Measurements from ENCODE around the gene OR1I1.
A peak's percentile ranks its signal among the peaks of the same experiment; 100 is the strongest.

The OR1I1 gene

GRCh38 chr19:15098460-15098859 lies 16.4 kb downstream of the OR1I1 start:
- no peak for DNase-seq

- no peak for DNase-seq
Measured at GRCh38 chr19:15099017-15099582, 17.1 kb downstream of the OR1I1 start.

- DNase-seq = no peak
Measured at GRCh38 chr19:15101479-15102082, 19.6 kb downstream of the OR1I1 start.

GRCh38 chr19:15104003-15104402 lies 22.0 kb downstream of the OR1I1 start:
- no peak for DNase-seq

- DNase-seq = no peak
Measured at GRCh38 chr19:15104411-15104810, 22.4 kb downstream of the OR1I1 start.

- no peak for DNase-seq
Measured at GRCh38 chr19:15105044-15105443, 23.0 kb downstream of the OR1I1 start.

- DNase-seq = peak in 2 of 14 donors; percentile 10 to 26
Measured at GRCh38 chr19:15107061-15108010, 25.3 kb downstream of the OR1I1 start, which contains the start of gene SYDE1. TSS of gene SYDE1 (plus strand) at chr19:15107401. CDS start at chr19:15107434, 33 bp downstream.

GRCh38 chr19:15108145-15108844 lies 26.3 kb downstream of the OR1I1 start:
- DNase-seq = no peak

GRCh38 chr19:15108845-15109767 lies 27.1 kb downstream of the OR1I1 start:
- DNase-seq = no peak

- DNase-seq = no peak
Measured at GRCh38 chr19:15109768-15110417, 27.9 kb downstream of the OR1I1 start.

GRCh38 chr19:15110418-15110815 lies 28.4 kb downstream of the OR1I1 start:
- DNase-seq = no peak

GRCh38 chr19:15111758-15112157 lies 29.7 kb downstream of the OR1I1 start:
- DNase-seq = no peak

GRCh38 chr19:15112385-15112784 lies 30.4 kb downstream of the OR1I1 start:
- DNase-seq = no peak

GRCh38 chr19:15113245-15114152 lies 31.5 kb downstream of the OR1I1 start:
- no peak for DNase-seq

GRCh38 chr19:15114153-15114540 lies 32.1 kb downstream of the OR1I1 start:
- DNase-seq = peak in 2 of 14 donors; percentile 6 to 18

- peak in 3 of 14 donors; percentile 7 to 21 (median 14) for DNase-seq
Measured at GRCh38 chr19:15115080-15115479, 33.1 kb downstream of the OR1I1 start.

GRCh38 chr19:15115762-15116615 lies 34.0 kb downstream of the OR1I1 start:
- DNase-seq = no peak

GRCh38 chr19:15116856-15117255 lies 34.8 kb downstream of the OR1I1 start:
- no peak for DNase-seq

GRCh38 chr19:15118248-15118647 lies 36.2 kb downstream of the OR1I1 start:
- no peak for DNase-seq
